PC-9 (cell line): Measurements from ENCODE around the gene RALGAPA2. TPM values are rescaled to one million over a fixed set of nuclear protein-coding genes. Genes with fewer than 3 reads are reported as not detected.

Source experiments
- BruUV-seq: library from RNA; stranded (reverse); fragments of 400-500 nt; replicated peaks from 2 replicates; lab custom pipeline; 2021; lab: Mats Ljungman, UMichigan
- CTCF ChIA-PET: fragments of 300-600 bp; sonication (Branson Sonifier 250); formaldehyde crosslinking; loops from one replicate; lab custom pipeline; 2022; ENCODE audit warnings: antibody characterized with exemption; lab: Charles Lee
- POLR2A ChIA-PET: fragments of 300-600 bp; sonication (Branson Sonifier 250); formaldehyde crosslinking; loops from one replicate; lab custom pipeline; 2022; ENCODE audit warnings: antibody characterized with exemption; ENCODE audit not compliant: unreplicated experiment; lab: Charles Lee
- DNase-seq, 2 experiments: peaks; one replicate each; pipeline versions ENCODE4 v3.0.0 to v3.0.0-alpha.2; 2015 to 2022; ENCODE audit warnings: mixed read lengths in 1 of 2
- H2AFZ ChIP-seq: fragments of 200-600 bp; sonication (generic); 2 replicates; pipeline ENCODE4 v1.8.1; 2017; ENCODE audit warnings: antibody characterized with exemption
- H3F3A ChIP-seq: fragments of 200-600 bp; sonication (generic); 2 replicates; pipeline ENCODE4 v1.8.1; 2017; ENCODE audit warnings: antibody characterized with exemption, mild to moderate bottlenecking, low read depth; ENCODE audit not compliant: insufficient read depth
- H3K27ac ChIP-seq: fragments of 200-600 bp; sonication (generic); 2 replicates; pipeline ENCODE4 v1.6.1; 2016; ENCODE audit warnings: mixed run types
- H3K27me3 ChIP-seq: fragments of 200-600 bp; sonication (generic); 2 replicates; pipeline ENCODE4 v1.6.1; 2016; ENCODE audit warnings: low read depth, mixed run types; ENCODE audit not compliant: insufficient read depth
- H3K36me3 ChIP-seq: fragments of 200-600 bp; sonication (generic); 2 replicates; pipeline ENCODE4 v1.6.1; 2016; ENCODE audit warnings: low read depth, mixed run types
- H3K4me1 ChIP-seq: fragments of 200-600 bp; sonication (generic); replicated peaks from 2 replicates; pipeline ENCODE4 v1.6.1; 2016; ENCODE audit warnings: mixed run types; ENCODE audit not compliant: insufficient read depth
- H3K4me2 ChIP-seq: fragments of 200-600 bp; sonication (generic); 2 replicates; pipeline ENCODE4 v1.6.1; 2017; ENCODE audit warnings: mixed run types
- H3K4me3 ChIP-seq: fragments of 200-600 bp; sonication (generic); 2 replicates; pipeline ENCODE4 v1.6.1; 2016; ENCODE audit warnings: mixed run types
- H3K79me2 ChIP-seq: fragments of 200-600 bp; sonication (generic); 2 replicates; pipeline ENCODE4 v1.6.1; 2017; ENCODE audit warnings: low read depth, mixed run types
- H3K9me2 ChIP-seq: fragments of 200-600 bp; sonication (generic); 2 replicates; pipeline ENCODE4 v1.8.1; 2017; ENCODE audit warnings: mild to moderate bottlenecking; ENCODE audit not compliant: insufficient read depth
- H3K9me3 ChIP-seq: fragments of 200-600 bp; sonication (generic); 2 replicates; pipeline ENCODE4 v1.8.1; 2016; ENCODE audit warnings: low read depth; ENCODE audit not compliant: insufficient read depth
- H4K20me1 ChIP-seq: fragments of 200-600 bp; sonication (generic); 2 replicates; pipeline ENCODE4 v1.8.1; 2017; ENCODE audit not compliant: insufficient read depth
- CTCF ChIP-seq: fragments of 200-600 bp; sonication (generic); conservative IDR thresholded peaks from 2 replicates; pipeline ENCODE4 v1.6.1; 2017; ENCODE audit warnings: mixed run types, antibody characterized with exemption, mild to moderate bottlenecking, moderate library complexity
- EZH2 ChIP-seq: fragments of 200-600 bp; sonication (generic); IDR thresholded peaks from 2 replicates; pipeline ENCODE4 v1.8.0; 2017; ENCODE audit warnings: antibody characterized with exemption, low read depth
- intact Hi-C: fragments of 100-400 bp; cut with micrococcal nuclease; formaldehyde crosslinking; loops from one replicate; pipeline ENCODE4 v1.10.0; 2022; ENCODE audit not compliant: unreplicated experiment
- total RNA-seq: library from RNA; stranded (reverse); gene quantifications from 2 replicates; pipeline ENCODE4 v1.2.3, GENCODE V29; 2021

RALGAPA2 gene
- total RNA-seq, 1 experiment from 2014 or later = 28.7 TPM

- ChIA-PET CTCF (no interaction called here), POLR2A (no interaction called here)
- Histone ChIP-seq H3K9me2 (no peaks in the 10 kb centered on the region), H3K4me3 (no peak overlapping the region), H2AFZ (no peak overlapping the region), H3K4me2 (no peak overlapping the region), H3K9me3 (no peaks in the 10 kb centered on the region), H3K79me2 (no peaks in the 10 kb centered on the region), H3K36me3 (no peaks in the 10 kb centered on the region), H3K4me1 (no peaks in the 10 kb centered on the region), H3K27me3 (peaks cover 78% of the 10 kb centered on the region), H3K27ac (no peak overlapping the region), H3F3A (no peaks in the 10 kb centered on the region), H4K20me1 (no peaks in the 10 kb centered on the region)
- TF ChIP-seq CTCF (no peak), EZH2 (no peak)
- intact Hi-C loops = no loop called here
- no peak for DNase-seq
- BruUV-seq = no TSS peak
Measured at GRCh38 chr20:20743511-20744169, 31.2 kb upstream of the RALGAPA2 start.

DNA sequence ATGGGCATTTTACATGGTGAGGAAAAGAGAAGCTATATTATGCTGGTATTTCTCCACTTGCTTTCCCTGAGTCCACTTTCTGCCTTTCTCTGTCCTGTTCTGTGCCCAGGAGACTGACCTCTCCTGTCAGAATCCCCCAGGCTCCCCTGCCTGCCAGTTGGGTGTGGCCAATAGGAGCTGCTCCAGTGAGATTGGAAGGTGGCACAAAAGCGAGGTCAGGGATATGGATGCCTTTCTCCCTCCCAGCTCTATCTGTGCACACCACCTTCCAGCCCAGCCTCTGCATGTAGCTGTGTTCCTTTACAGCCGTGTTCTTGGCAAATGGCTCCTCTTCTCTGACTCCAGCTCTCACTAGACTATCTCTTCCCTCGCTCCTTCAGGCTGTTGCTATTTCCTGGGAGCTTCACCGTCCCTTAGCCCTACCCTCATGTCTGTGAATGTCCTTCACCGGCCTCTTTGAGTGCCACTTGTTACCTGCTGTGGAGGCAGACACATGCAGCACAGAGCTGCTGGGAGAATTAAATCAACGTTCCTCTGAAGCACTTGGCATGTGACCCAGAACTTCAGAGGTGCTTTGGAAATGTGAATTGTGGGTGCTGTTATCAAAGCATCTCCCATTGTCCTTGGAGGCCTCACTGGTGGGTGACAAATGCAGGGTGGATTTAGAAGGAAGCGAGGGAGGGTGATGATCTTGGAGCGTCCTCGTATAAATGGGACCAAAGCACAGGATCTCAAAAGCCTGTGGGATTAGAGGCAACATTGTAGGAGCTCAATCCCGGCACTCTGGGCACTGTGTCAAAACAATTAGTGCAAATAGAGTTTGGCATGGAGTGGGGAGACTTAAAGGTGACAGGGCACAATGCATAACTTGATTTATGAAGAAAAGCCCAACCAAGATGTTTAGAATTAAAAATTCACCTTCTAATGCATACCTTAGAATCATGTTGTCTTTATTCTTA lies 28.9 kb upstream of the RALGAPA2 start:
- DNase-seq = no peak
- Histone ChIP-seq H3K4me1 (no peaks in the 10 kb centered on the region), H3K4me2 (no peak overlapping the region), H3K9me2 (no peaks in the 10 kb centered on the region), H3K27ac (no peak overlapping the region), H4K20me1 (no peaks in the 10 kb centered on the region), H3K79me2 (no peaks in the 10 kb centered on the region), H3F3A (no peaks in the 10 kb centered on the region), H3K4me3 (no peak overlapping the region), H2AFZ (no peak overlapping the region), H3K36me3 (no peaks in the 10 kb centered on the region), H3K9me3 (no peaks in the 10 kb centered on the region), H3K27me3 (peaks cover 77% of the 10 kb centered on the region)
- POLR2A ChIA-PET = no interaction called here
- intact Hi-C loops = no loop called here
- no peak for TF ChIP-seq CTCF
- TF ChIP-seq EZH2 = no peak
- CTCF ChIA-PET = no interaction called here
- BruUV-seq = no TSS peak

GRCh38 chr20:20740541-20740940 lies 28.1 kb upstream of the RALGAPA2 start:
- H2AFZ ChIP-seq = no peak overlapping the region
- POLR2A ChIA-PET = interaction anchor here (0.6 kb wide), 1 partner anchor 32 kb away, joined by 3 read pairs; no protein-coding TSS in a partner anchor
- no peaks in the 10 kb centered on the region for H4K20me1 ChIP-seq
- peaks cover 72% of the 10 kb centered on the region for H3K27me3 ChIP-seq
- TF ChIP-seq CTCF (no peak), EZH2 (no peak)
- no peaks in the 10 kb centered on the region for H3K9me3 ChIP-seq
- no peaks in the 10 kb centered on the region for H3K36me3 ChIP-seq
- no peaks in the 10 kb centered on the region for H3K9me2 ChIP-seq
- DNase-seq = no peak
- intact Hi-C loops = no loop called here
- no peak overlapping the region for H3K4me3 ChIP-seq
- no peak overlapping the region for H3K27ac ChIP-seq
- no peaks in the 10 kb centered on the region for H3F3A ChIP-seq
- H3K79me2 ChIP-seq = no peaks in the 10 kb centered on the region
- CTCF ChIA-PET = no interaction called here
- no TSS peak for BruUV-seq
- no peak overlapping the region for H3K4me2 ChIP-seq
- no peaks in the 10 kb centered on the region for H3K4me1 ChIP-seq
